H1 (cell line): ENCODE results near the gene PATL2.

ENCODE experiments used
- EZH2 ChIP-seq: fragments of 200-600 bp; sonication (generic); IDR thresholded peaks from 2 replicates; pipeline ENCODE4 v1.7.1; 2012; ENCODE audit warnings: low read depth, mild to moderate bottlenecking, moderate library complexity, low read length, inconsistent platforms; ENCODE audit not compliant: severe bottlenecking
- GABPA ChIP-seq: IDR thresholded peaks from 2 replicates; pipeline ENCODE4 v1.6.1; 2011; ENCODE audit warnings: mild to moderate bottlenecking, low read length, moderate library complexity, borderline replicate concordance; ENCODE audit not compliant: insufficient read depth
- ZNF274 ChIP-seq: IDR thresholded peaks from 2 replicates; pipeline ENCODE4 v1.7.0; 2012; ENCODE audit warnings: low read length, borderline replicate concordance; ENCODE audit errors: extremely low read depth

DNA sequence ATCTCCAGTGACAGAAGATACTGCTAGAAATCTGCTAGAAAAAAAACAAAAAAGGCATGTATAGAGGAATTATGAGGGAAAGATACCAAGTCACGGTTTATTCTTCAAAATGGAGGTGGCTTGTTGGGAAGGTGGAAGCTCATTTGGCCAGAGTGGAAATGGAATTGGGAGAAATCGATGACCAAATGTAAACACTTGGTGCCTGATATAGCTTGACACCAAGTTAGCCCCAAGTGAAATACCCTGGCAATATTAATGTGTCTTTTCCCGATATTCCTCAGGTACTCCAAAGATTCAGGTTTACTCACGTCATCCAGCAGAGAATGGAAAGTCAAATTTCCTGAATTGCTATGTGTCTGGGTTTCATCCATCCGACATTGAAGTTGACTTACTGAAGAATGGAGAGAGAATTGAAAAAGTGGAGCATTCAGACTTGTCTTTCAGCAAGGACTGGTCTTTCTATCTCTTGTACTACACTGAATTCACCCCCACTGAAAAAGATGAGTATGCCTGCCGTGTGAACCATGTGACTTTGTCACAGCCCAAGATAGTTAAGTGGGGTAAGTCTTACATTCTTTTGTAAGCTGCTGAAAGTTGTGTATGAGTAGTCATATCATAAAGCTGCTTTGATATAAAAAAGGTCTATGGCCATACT, 4.1 kb upstream of the PATL2 start:
- no peak for TF ChIP-seq EZH2
- no peak for TF ChIP-seq GABPA
- TF ChIP-seq ZNF274, result no peak
